Ovary (tissue), 9 donors: Measurements from ENCODE around the gene TFF3. TPM values are rescaled to one million over a fixed set of nuclear protein-coding genes. Genes with fewer than 3 reads are reported as not detected.

ENCODE experiments used
- DNase-seq, 5 donors: peaks; one replicate each; pipeline ENCODE4 v3.0.0-alpha.2; 2019 to 2020
- H3K27ac ChIP-seq, 2 donors: fragments of 200-600 bp; one replicate each; pipeline versions ENCODE4 v1.5.1 to v1.8.0; 2019 to 2022
- H3K27me3 ChIP-seq: fragments of 200-600 bp; one replicate; pipeline ENCODE4 v1.8.0; 2022
- H3K36me3 ChIP-seq: fragments of 200-600 bp; sonication (generic); one replicate; pipeline ENCODE4 v1.5.1; 2019
- H3K4me1 ChIP-seq: one replicate; pipeline ENCODE4 v1.8.1; 2013; ENCODE audit warnings: mild to moderate bottlenecking, moderate library complexity; ENCODE audit not compliant: insufficient read depth
- H3K4me3 ChIP-seq: fragments of 200-600 bp; sonication (generic); one replicate; pipeline ENCODE4 v1.5.1; 2017
- H3K9me3 ChIP-seq, 2 donors: fragments of 200-600 bp in 1 of 2; sonication (generic) in 1 of 2; one replicate each; pipeline versions ENCODE4 v1.5.1 to v1.8.1; 2013 to 2019; ENCODE audit warnings: mild to moderate bottlenecking in 1 of 2, moderate library complexity in 1 of 2
- CTCF ChIP-seq, 3 donors: fragments of 450-650 bp in 2 of 3; fragments of 200-600 bp in 1 of 3; IDR thresholded peaks; one replicate each; pipeline versions ENCODE4 v1.5.1 to v1.8.0; 2016 to 2022; ENCODE audit warnings: antibody characterized with exemption in 3 of 3, mild to moderate bottlenecking in 1 of 3
- EP300 ChIP-seq: sonication (generic); formaldehyde crosslinking; IDR thresholded peaks from one replicate; pipeline ENCODE4 v1.6.1; 2017; ENCODE audit warnings: antibody characterized with exemption
- POLR2A ChIP-seq: fragments of 450-650 bp; IDR thresholded peaks from one replicate; pipeline ENCODE4 v1.6.1; 2017; ENCODE audit warnings: antibody characterized with exemption, mild to moderate bottlenecking, moderate library complexity
- WGBS, 3 donors: extraction: QIAGEN DNeasy Blood & Tissue Kit in 1 of 3; methylation state at CpG; one replicate each; pipeline versions ENCODE4 v1.1.5 to v1.1.7; 2013 to 2017; 5-methylcytosine and 5-hydroxymethylcytosine counted together
- intact Hi-C, 4 donors: fragments of 100-400 bp; cut with DNase I; formaldehyde crosslinking; loops; one replicate each; pipeline versions ENCODE4 v1.11.0 to v1.15.1; 2022 to 2023
- polyA plus RNA-seq, 2 donors: library from polyadenylated mRNA; stranded (reverse); fragments of 200-250 nt in 1 of 2; fragments of 350-450 nt in 1 of 2; fragmentation: Illumina TruSeq in 1 of 2; extraction: RNeasy Lipid Tissue Mini Kit (QIAGEN cat#74804) in 1 of 2; gene quantifications; one replicate each; pipeline ENCODE4 v1.2.3, GENCODE V29; 2013 to 2014
- total RNA-seq, 7 donors: library from RNA; depleted of rRNA in 2 of 7; stranded (reverse); fragments of >200 nt in 2 of 7; fragmentation: NEBNext Ultra II Directional in 3 of 7; extraction: Animal tissue kit (Norgen Biotek cat#: 25700) in 3 of 7; gene quantifications; one replicate each; pipeline versions ENCODE4 v1.1.0 to v1.2.4, GENCODE V29; 2016 to 2023
- donor health status: DM: no; HTN: no; CAD: no; lungs with moderate emphysema.
- donor health status: DM: no; HTN: no; CAD: no.
- donor health status: Bipolar disorder and iron deficiency.
- donor health status: DM: yes; HTN: yes; CAD: no.
- donor health status: DM: no; HTN: no; CAD: no.
- donor health status: DM: yes; HTN: yes; CAD: no.

Gene TFF3
- total and polyA plus RNA-seq, 9 donors = 1.3 to 131 (median 11.0) TPM; not detected in 1

DNA sequence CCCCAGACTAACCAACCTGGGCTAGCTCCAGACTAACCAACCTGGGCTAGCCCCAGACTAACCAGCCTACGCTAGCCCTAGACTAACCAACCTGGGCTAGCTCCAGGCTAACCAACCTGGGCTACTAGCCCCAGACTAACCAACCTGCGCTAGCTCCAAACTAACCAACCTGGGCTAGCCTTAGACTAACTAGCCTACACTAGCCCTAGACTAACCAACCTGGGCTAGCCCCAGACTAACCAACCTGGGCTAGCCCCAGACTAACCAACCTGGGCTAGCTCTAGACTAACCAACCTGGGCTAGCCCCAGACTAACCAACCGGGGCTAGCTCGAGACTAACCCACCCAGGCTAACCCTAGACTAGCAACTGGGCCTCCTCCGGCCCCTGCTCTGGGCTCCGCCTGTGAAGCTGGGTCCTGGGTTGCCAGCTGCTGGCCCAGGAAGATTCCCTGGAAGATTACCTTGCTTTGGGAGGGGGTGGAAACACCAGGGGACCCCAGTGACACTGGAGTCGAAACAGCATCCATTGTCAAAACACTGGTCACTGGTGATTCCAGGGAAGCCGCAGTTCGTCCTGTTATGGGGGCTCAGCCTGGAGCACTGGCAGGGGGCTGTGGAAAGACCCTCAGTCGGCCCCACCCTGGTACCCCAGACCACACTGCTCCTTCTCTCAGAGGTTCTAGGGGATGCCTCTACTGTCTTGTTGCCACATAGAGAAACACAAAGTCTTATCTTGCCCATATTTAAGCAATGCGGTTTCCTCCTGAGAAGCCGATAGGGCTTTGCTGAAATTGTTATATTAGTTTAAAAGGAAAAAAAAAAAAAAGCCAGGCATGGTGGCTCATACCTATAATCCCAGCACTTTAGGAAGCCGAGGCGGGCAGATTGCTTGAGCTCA lies 34.5 kb upstream of the TFF3 start:
- Histone ChIP-seq H3K4me3 (no peak overlapping the region), H3K4me1 (no peaks in the 10 kb centered on the region), H3K9me3 (no peaks in the 10 kb centered on the region), H3K36me3 (no peaks in the 10 kb centered on the region), H3K27me3 (no peaks in the 10 kb centered on the region), H3K27ac (no peak overlapping the region)
- WGBS, 3 donors = 68 to 71% (median 71%) methylated on average over 14 of the region's 14 CpGs
- TF ChIP-seq POLR2A = no peak
- no peak for TF ChIP-seq CTCF (IDR thresholded peaks at IDR 0.05)
- TF ChIP-seq EP300 = no peak
- DNase-seq = no peak
- intact Hi-C loops = no loop called here

GRCh38 chr21:42348762-42349161 lies 33.6 kb upstream of the TFF3 start:
- H3K36me3 ChIP-seq = no peaks in the 10 kb centered on the region
- WGBS, 3 donors = 91 to 96% (median 94%) methylated on average over 2 of the region's 2 CpGs
- no peak for DNase-seq

GRCh38 chr21:42347601-42348327 lies 32.6 kb upstream of the TFF3 start:
- Histone ChIP-seq H3K36me3 (no peaks in the 10 kb centered on the region), H3K4me3 (no peak overlapping the region), H3K9me3 (no peaks in the 10 kb centered on the region), H3K4me1 (no peaks in the 10 kb centered on the region), H3K27me3 (no peaks in the 10 kb centered on the region), H3K27ac (no peak overlapping the region)
- 81 to 87% (median 84%) methylated on average over 30 of the region's 30 CpGs for WGBS, 3 donors
- intact Hi-C loops = no loop called here
- no peak for DNase-seq
- TF ChIP-seq POLR2A (no peak), EP300 (no peak), CTCF (IDR thresholded peaks at IDR 0.05) (no peak)

More at GRCh38 chr21:42348762-42349161, 33.6 kb upstream of the TFF3 start:
- Histone ChIP-seq H3K9me3 (no peaks in the 10 kb centered on the region), H3K27me3 (no peaks in the 10 kb centered on the region), H3K4me3 (no peak overlapping the region), H3K4me1 (no peaks in the 10 kb centered on the region), H3K27ac (no peak overlapping the region)
- no peak for TF ChIP-seq CTCF (IDR thresholded peaks at IDR 0.05)
- no peak for TF ChIP-seq EP300
- no peak for TF ChIP-seq POLR2A
- intact Hi-C loops = no loop called here

GRCh38 chr21:42346866-42347600 lies 31.8 kb upstream of the TFF3 start:
- intact Hi-C loops = no loop called here
- 82 to 86% (median 85%) methylated on average over 30 of the region's 30 CpGs for WGBS, 3 donors

More at GRCh38 chr21:42346866-42347600, 31.8 kb upstream of the TFF3 start:
- Histone ChIP-seq H3K4me3 (no peak overlapping the region), H3K27me3 (no peaks in the 10 kb centered on the region), H3K9me3 (no peaks in the 10 kb centered on the region), H3K4me1 (no peaks in the 10 kb centered on the region), H3K36me3 (no peaks in the 10 kb centered on the region), H3K27ac (no peak overlapping the region)
- TF ChIP-seq EP300 = no peak
- TF ChIP-seq CTCF (IDR thresholded peaks at IDR 0.05) = no peak
- TF ChIP-seq POLR2A = no peak
- no peak for DNase-seq
